HUES48 (cell line): ENCODE data around the gene TP53I13.
"Not testable (repeated sequence)": the region's sequence is repeated elsewhere in the genome, so short reads cannot be mapped to it uniquely, and the experiment has no call there.

Experiments
- H3K27ac ChIP-seq: one replicate; pipeline ENCODE4 v1.7.0; 2013; ENCODE audit warnings: low read depth, low read length, inconsistent platforms
- H3K27me3 ChIP-seq: 2 replicates; pipeline ENCODE4 v1.6.1; 2013; ENCODE audit warnings: mild to moderate bottlenecking, low read length; ENCODE audit not compliant: control insufficient read depth, insufficient read depth
- H3K36me3 ChIP-seq: 2 replicates; pipeline ENCODE4 v1.6.1; 2013; ENCODE audit warnings: low read length; ENCODE audit not compliant: control insufficient read depth, insufficient read depth
- H3K4me1 ChIP-seq: 2 replicates; pipeline ENCODE4 v1.6.1; 2013; ENCODE audit warnings: mild to moderate bottlenecking, low read length; ENCODE audit not compliant: control insufficient read depth, insufficient read depth
- H3K4me3 ChIP-seq: 2 replicates; pipeline ENCODE4 v1.5.1; 2013; ENCODE audit warnings: mild to moderate bottlenecking, low read depth, low read length
- H3K9ac ChIP-seq: 2 replicates; pipeline ENCODE4 v1.6.1; 2013; ENCODE audit warnings: mild to moderate bottlenecking, low read depth, low read length, moderate library complexity
- H3K9me3 ChIP-seq: 2 replicates; pipeline ENCODE4 v1.6.1; 2013; ENCODE audit warnings: low read length; ENCODE audit not compliant: control insufficient read depth, insufficient read depth

TP53I13 gene

DNA sequence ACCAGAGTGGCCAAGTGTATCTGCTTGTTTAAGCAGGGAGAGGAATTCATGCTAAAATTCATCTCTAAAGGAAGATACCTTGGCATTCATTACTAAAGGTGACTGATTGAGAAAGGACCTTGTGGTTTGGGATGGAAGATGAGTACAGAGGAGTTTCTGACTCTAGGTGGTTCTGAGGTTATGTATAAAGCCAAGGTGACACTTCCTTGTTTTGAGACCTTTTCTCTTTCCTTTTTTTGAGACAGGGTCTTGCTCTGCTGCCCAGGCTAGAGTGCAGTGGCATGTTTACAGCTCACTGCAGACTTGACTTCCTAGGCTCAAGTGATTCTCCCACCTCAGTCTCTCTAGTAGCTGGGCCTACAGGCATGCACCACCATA lies 10.8 kb upstream of the TP53I13 start:
- Histone ChIP-seq H3K9ac (no peak overlapping the region), H3K27ac (no peak overlapping the region), H3K27me3 (no peaks in the 10 kb centered on the region), H3K4me1 (no peaks in the 10 kb centered on the region), H3K9me3 (no peaks in the 10 kb centered on the region), H3K36me3 (no peaks in the 10 kb centered on the region), H3K4me3 (no peak overlapping the region)

GRCh38 chr17:29558139-29558538 lies 10.4 kb upstream of the TP53I13 start:
- not testable (repeated sequence) for H3K4me3 ChIP-seq, H3K9me3 ChIP-seq, H3K9ac ChIP-seq, H3K4me1 ChIP-seq, H3K27me3 ChIP-seq, H3K36me3 ChIP-seq, H3K27ac ChIP-seq

DNA sequence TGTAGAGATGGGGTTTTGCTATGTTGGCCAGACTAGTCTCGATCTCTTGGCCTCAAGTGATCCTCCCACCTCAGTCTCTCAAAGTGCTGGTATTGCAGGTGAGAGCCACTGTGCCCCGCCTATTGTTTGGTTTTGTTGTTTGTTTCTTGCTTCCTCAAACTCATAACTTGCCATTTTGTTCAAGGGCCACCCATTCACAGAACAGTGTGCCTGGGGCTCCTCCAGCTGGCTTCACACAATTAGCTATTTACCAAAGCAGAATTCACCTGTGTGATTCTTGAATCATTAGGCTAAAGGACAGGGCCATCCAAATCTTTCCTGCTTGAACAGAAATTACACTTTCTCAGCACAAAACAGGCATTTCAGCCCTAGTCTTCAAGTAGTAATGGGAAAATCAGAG lies 8.9 kb upstream of the TP53I13 start:
- Histone ChIP-seq H3K27me3 (peaks cover 7% of the 10 kb centered on the region), H3K9ac (no peak overlapping the region), H3K4me3 (no peak overlapping the region), H3K4me1 (no peaks in the 10 kb centered on the region), H3K27ac (no peak overlapping the region), H3K9me3 (no peaks in the 10 kb centered on the region), H3K36me3 (no peaks in the 10 kb centered on the region)

- no peak overlapping the region for H3K9ac ChIP-seq
- no peak overlapping the region for H3K27ac ChIP-seq
- H3K4me3 ChIP-seq = no peak overlapping the region
- no peaks in the 10 kb centered on the region for H3K9me3 ChIP-seq
- H3K4me1 ChIP-seq = no peaks in the 10 kb centered on the region
- H3K36me3 ChIP-seq = no peaks in the 10 kb centered on the region
- peaks cover 13% of the 10 kb centered on the region for H3K27me3 ChIP-seq
Measured at GRCh38 chr17:29560316-29560715, 8.2 kb upstream of the TP53I13 start.

GRCh38 chr17:29561554-29562517 lies 6.7 kb upstream of the TP53I13 start:
- Histone ChIP-seq H3K4me1 (peaks cover 4% of the 10 kb centered on the region; the same call in 1 of the 2 replicates), H3K27ac (no peak overlapping the region), H3K36me3 (no peaks in the 10 kb centered on the region), H3K27me3 (peaks cover 29% of the 10 kb centered on the region), H3K4me3 (no peak overlapping the region), H3K9ac (no peak overlapping the region), H3K9me3 (no peaks in the 10 kb centered on the region)

DNA sequence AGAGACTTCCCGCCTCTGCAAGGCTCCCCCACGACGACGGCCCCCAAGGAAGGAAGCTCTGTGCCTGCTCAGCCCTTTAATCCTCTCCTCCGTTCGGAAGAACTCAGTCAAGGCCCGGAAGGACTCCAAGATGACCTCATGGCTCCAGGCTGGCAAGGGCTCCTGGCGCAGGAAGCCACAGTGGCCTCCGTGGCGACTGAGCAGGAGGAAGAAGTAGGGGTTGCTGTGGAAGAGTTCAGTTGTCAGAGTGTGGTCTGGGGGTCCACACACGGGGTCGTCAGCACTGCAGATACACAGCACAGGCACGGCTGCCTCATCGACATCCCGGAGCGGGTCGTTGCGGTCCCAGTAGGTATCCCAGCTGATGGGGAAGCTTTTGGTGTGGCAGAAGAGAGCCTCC lies 5.9 kb upstream of the TP53I13 start:
- H3K4me1 ChIP-seq = peaks cover 4% of the 10 kb centered on the region; the same call in 1 of the 2 replicates
- H3K9ac ChIP-seq = no peak overlapping the region
- H3K4me3 ChIP-seq = no peak overlapping the region
- no peaks in the 10 kb centered on the region for H3K9me3 ChIP-seq
- H3K27ac ChIP-seq = no peak overlapping the region
- no peaks in the 10 kb centered on the region for H3K36me3 ChIP-seq
- H3K27me3 ChIP-seq = peaks cover 35% of the 10 kb centered on the region

GRCh38 chr17:29563816-29564215 lies 4.7 kb upstream of the TP53I13 start:
- H3K9ac ChIP-seq = no peak overlapping the region
- no peak overlapping the region for H3K27ac ChIP-seq
- H3K4me1 ChIP-seq = peaks cover 4% of the 10 kb centered on the region; the same call in 1 of the 2 replicates
- no peaks in the 10 kb centered on the region for H3K36me3 ChIP-seq
- no peaks in the 10 kb centered on the region for H3K9me3 ChIP-seq
- H3K4me3 ChIP-seq = no peak overlapping the region
- peaks cover 38% of the 10 kb centered on the region for H3K27me3 ChIP-seq

DNA sequence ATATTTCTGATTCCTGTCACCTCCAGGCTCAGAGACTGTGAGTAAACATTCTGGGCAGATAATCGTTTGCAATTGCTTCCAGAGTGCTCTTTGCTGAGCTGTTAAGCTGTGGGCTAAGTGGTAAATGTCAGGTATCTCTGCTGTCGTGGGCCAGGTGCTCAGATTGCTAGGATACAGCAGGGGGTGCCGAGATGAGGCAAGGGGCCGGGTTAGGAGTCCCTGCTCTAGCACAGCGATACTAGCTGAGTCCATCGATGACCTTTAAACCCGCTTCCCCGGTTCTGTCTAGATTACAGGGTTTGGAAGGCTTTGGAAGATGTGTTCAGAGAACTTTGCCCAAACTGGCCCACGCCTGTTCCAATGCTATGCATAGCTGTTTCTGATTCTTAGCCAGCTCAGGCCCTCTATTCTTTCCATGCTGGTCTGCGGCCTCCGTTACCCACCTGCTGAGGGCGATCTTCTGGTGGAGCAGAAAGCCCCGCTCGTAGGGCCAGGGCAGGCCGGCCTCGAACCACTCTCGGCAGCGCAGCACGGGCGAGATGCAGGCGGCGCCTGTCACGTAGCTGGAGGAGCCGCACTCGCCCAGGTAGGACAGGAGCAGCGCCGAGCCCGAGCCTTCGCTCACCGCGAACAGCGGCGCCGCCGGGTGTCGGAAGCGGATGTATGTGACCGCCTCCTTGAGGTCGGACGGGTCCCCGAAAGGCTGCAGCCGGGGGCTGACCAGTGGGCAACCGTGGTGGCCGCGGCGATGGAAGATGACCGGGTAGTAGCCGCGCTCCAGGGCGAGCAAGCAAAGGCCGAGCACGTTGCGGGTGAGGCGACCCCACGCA lies 2.6 kb upstream of the TP53I13 start:
- H3K4me1 ChIP-seq = peaks cover 10% of the 10 kb centered on the region
- no peak overlapping the region for H3K27ac ChIP-seq
- peak overlapping the region; percentile 85 for H3K4me3 ChIP-seq
- H3K9me3 ChIP-seq = no peaks in the 10 kb centered on the region
- H3K27me3 ChIP-seq = peaks cover 45% of the 10 kb centered on the region
- H3K9ac ChIP-seq = no peak overlapping the region
- no peaks in the 10 kb centered on the region for H3K36me3 ChIP-seq

DNA sequence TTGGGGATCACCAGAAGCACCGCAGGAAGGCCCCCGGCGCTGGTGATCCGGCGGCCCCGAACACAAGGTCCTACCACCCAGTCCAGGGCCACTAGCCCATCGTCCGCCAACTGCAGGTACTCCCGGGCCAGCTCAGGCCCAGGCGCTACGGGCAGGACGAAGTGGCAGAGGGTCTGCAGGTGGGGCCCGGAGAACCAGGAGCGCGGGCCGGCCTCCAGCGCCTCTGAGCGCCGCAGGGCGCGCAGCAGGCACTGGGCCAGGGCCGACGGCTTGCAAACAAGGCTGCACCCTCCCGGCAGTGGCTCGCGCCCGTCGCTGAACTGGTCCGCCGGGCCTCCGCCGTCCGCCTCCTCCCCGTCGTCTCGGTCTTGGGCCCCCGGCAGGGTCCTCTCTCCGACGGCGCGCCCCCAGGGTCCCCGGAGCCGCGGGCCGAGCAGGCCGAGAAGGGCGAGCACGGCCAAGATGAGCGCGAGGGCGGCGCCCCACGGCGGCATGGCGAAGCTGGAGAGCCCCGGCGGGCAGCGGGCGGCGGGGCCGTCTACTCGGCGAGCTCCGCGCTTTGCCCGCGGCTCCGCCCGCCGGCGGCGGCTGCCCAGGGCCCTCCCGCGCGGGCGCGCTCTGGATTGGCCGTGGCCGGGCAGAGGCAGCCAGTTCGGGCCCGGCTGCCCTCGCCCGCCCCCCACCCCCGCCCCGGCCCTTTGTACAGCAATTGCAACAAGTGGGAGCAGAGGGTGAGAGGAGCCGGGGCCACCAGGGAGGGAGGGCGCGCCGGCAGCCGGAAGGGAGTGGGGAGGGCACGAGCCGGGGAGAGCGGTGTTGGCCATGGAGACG lies 1.8 kb upstream of the TP53I13 start, which contains the start of gene ABHD15:
Gene ABHD15 (minus strand): TSS at position 565 of the 831 bp plus-strand sequence. CDS start 71 bp downstream, at position 494.
- peaks cover 45% of the 10 kb centered on the region for H3K27me3 ChIP-seq
- no peak within 1 kb of the TSS for H3K9ac ChIP-seq
- peak within 1 kb of the TSS; percentile 85 for H3K4me3 ChIP-seq
- H3K27ac ChIP-seq = no peak within 1 kb of the TSS
- no peaks in the 10 kb centered on the region for H3K36me3 ChIP-seq
- H3K4me1 ChIP-seq = peaks cover 10% of the 10 kb centered on the region
- H3K9me3 ChIP-seq = no peaks in the 10 kb centered on the region

GRCh38 chr17:29567304-29567553 lies 1.3 kb upstream of the TP53I13 start:
- Histone ChIP-seq H3K4me1 (peaks cover 10% of the 10 kb centered on the region), H3K27ac (no peak overlapping the region), H3K9me3 (no peaks in the 10 kb centered on the region), H3K9ac (no peak overlapping the region), H3K4me3 (peak overlapping the region; percentile 85), H3K36me3 (no peaks in the 10 kb centered on the region), H3K27me3 (peaks cover 45% of the 10 kb centered on the region)
